Calu3 (cell line): Measurements from ENCODE around the gene LPAR1. TPM values are rescaled to one million over a fixed set of nuclear protein-coding genes. Genes with fewer than 3 reads are reported as not detected.

Experiments
- BruUV-seq: library from RNA; stranded (reverse); fragments of 400-500 nt; replicated peaks from 2 replicates; lab custom pipeline; 2021; lab: Mats Ljungman, UMichigan
- CTCF ChIA-PET: fragments of 300-600 bp; sonication (Branson Sonifier 250); formaldehyde crosslinking; loops from one replicate; lab custom pipeline; 2022; ENCODE audit warnings: antibody characterized with exemption; lab: Charles Lee
- DNase-seq: peaks from one replicate; pipeline ENCODE4 v3.0.0; 2022
- H3K27ac Mint-ChIP-seq: one replicate; pipeline ENCODE4 v1.8.0; 2022; ENCODE audit warnings: mixed read lengths; ENCODE audit not compliant: unreplicated experiment
- H3K27me3 Mint-ChIP-seq: one replicate; pipeline ENCODE4 v1.8.0; 2022; ENCODE audit warnings: mixed read lengths; ENCODE audit not compliant: unreplicated experiment
- H3K36me3 Mint-ChIP-seq: one replicate; pipeline ENCODE4 v1.8.0; 2022; ENCODE audit warnings: mild to moderate bottlenecking, moderate library complexity, mixed read lengths; ENCODE audit not compliant: insufficient read depth, unreplicated experiment
- H3K4me1 Mint-ChIP-seq: one replicate; pipeline ENCODE4 v1.8.0; 2022; ENCODE audit warnings: mild to moderate bottlenecking, low read depth, mixed read lengths; ENCODE audit not compliant: unreplicated experiment
- H3K4me3 Mint-ChIP-seq: one replicate; pipeline ENCODE4 v1.8.0; 2022; ENCODE audit warnings: mild to moderate bottlenecking, low read depth, moderate library complexity, mixed read lengths; ENCODE audit not compliant: unreplicated experiment
- H3K9me3 Mint-ChIP-seq: one replicate; pipeline ENCODE4 v1.8.0; 2022; ENCODE audit warnings: low read depth, mixed read lengths; ENCODE audit not compliant: unreplicated experiment
- CTCF ChIP-seq: fragments of 200-600 bp; IDR thresholded peaks from one replicate; pipeline ENCODE4 v1.8.0; 2022; ENCODE audit warnings: antibody characterized with exemption; ENCODE audit not compliant: unreplicated experiment
- intact Hi-C: fragments of 100-400 bp; cut with micrococcal nuclease; formaldehyde crosslinking; loops from one replicate; pipeline ENCODE4 v1.10.0; 2022; ENCODE audit not compliant: unreplicated experiment
- total RNA-seq: library from RNA; stranded (reverse); gene quantifications from 2 replicates; pipeline ENCODE4 v1.2.3, GENCODE V29; 2022

LPAR1 gene
- total RNA-seq, 1 experiment from 2014 or later, result 6.3 TPM

- no TSS peak for BruUV-seq
- intact Hi-C loops, result no loop called here
- TF ChIP-seq CTCF, result no peak
- Mint-ChIP-seq H3K27me3 (no peaks in the 10 kb centered on the region), H3K9me3 (no peaks in the 10 kb centered on the region), H3K36me3 (peaks cover 3% of the 10 kb centered on the region), H3K27ac (no peak overlapping the region), H3K4me1 (peaks cover 9% of the 10 kb centered on the region), H3K4me3 (no peak overlapping the region)
- CTCF ChIA-PET, result no interaction called here
- DNase-seq, result no peak
These were observed 109.7 kb downstream of the LPAR1 start for GRCh38 chr9:110928599-110928998.

DNA sequence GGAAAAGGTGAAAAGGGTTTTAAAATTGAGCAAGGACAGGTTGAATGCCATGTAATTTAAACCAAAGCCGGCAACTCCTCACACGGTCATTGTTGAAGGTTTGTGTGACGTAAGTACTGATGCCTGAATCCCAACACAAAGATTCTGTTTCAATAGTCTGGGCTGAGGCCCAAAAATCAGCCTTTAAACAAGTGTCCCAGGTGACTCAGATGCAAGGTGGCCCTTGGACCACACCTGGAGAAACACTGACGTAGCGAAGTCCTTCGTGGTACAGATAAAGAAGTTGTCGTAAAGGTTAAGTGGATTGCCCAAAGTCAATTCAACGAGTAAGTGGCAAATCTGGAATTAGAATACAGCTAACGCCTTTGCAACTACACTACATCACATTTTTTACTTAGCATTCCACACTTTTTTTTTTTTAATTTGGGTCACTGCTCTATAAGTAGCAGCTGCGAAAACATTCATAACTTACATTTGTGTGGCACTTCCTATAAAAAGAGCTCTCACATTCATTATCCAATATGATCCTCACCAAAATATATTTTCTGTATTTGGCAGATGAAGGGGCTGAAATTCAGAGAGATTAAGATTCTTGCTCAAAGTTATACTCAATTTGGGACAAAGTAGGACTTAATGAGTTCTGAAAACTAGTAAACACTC is 111.3 kb downstream of the LPAR1 start:
- peak; percentile 37 for DNase-seq
- CTCF ChIA-PET, result interaction anchor here (0.6 kb wide), 1 partner anchor 494 kb away, joined by 4 read pairs; no protein-coding TSS in a partner anchor
- no peak for TF ChIP-seq CTCF
- Mint-ChIP-seq H3K4me3 (peak overlapping the region; percentile 36), H3K36me3 (peaks cover 3% of the 10 kb centered on the region), H3K4me1 (peaks cover 12% of the 10 kb centered on the region), H3K27ac (peak overlapping the region; percentile 78), H3K27me3 (no peaks in the 10 kb centered on the region), H3K9me3 (no peaks in the 10 kb centered on the region)
- intact Hi-C loops, result no loop called here
- no TSS peak for BruUV-seq

GRCh38 chr9:110923601-110924000 is 114.7 kb downstream of the LPAR1 start:
- TF ChIP-seq CTCF, result no peak
- Mint-ChIP-seq H3K27me3 (no peaks in the 10 kb centered on the region), H3K4me3 (no peak overlapping the region), H3K27ac (no peak overlapping the region), H3K36me3 (peaks cover 8% of the 10 kb centered on the region), H3K9me3 (no peaks in the 10 kb centered on the region), H3K4me1 (peaks cover 35% of the 10 kb centered on the region)
- intact Hi-C loops, result no loop called here
- CTCF ChIA-PET, result no interaction called here
- BruUV-seq, result no TSS peak
- no peak for DNase-seq

GRCh38 chr9:110922145-110922544 is 116.1 kb downstream of the LPAR1 start:
- Mint-ChIP-seq H3K4me1 (peaks cover 41% of the 10 kb centered on the region), H3K36me3 (peaks cover 8% of the 10 kb centered on the region), H3K27me3 (no peaks in the 10 kb centered on the region), H3K9me3 (no peaks in the 10 kb centered on the region), H3K27ac (no peak overlapping the region), H3K4me3 (no peak overlapping the region)
- CTCF ChIA-PET, result no interaction called here
- BruUV-seq, result no TSS peak
- intact Hi-C loops, result no loop called here
- no peak for TF ChIP-seq CTCF
- DNase-seq, result no peak
